WERI-Rb-1 (cell line): ENCODE data around the gene ADGRV1.
"Not testable (repeated sequence)": the region's sequence is repeated elsewhere in the genome, so short reads cannot be mapped to it uniquely, and the experiment has no call there.

ENCODE experiments used
- DNase-seq: peaks from one replicate; pipeline ENCODE4 v3.0.0-alpha.2; 2020
- H3K27ac ChIP-seq: fragments of 250-450 bp; sonication (Bioruptor Pico); 2 replicates; pipeline ENCODE4 v1.5.1; 2020; ENCODE audit warnings: mild to moderate bottlenecking, moderate library complexity
- H3K27me3 ChIP-seq: fragments of 250-450 bp; sonication (Bioruptor Pico); 2 replicates; pipeline ENCODE4 v1.5.1; 2021; ENCODE audit warnings: mild to moderate bottlenecking, low read depth, moderate library complexity; ENCODE audit not compliant: insufficient read depth, severe bottlenecking
- H3K36me3 ChIP-seq: fragments of 250-450 bp; sonication (Bioruptor Pico); 2 replicates; pipeline ENCODE4 v1.5.1; 2020; ENCODE audit warnings: mild to moderate bottlenecking, moderate library complexity
- H3K4me3 ChIP-seq: 2 replicates; pipeline ENCODE4 v1.5.1; 2011; ENCODE audit warnings: low read depth, mild to moderate bottlenecking, control low read depth, low read length
- H3K9me3 ChIP-seq: fragments of 250-450 bp; sonication (Bioruptor Pico); 2 replicates; pipeline ENCODE4 v1.5.1; 2021; ENCODE audit warnings: mild to moderate bottlenecking, moderate library complexity; ENCODE audit not compliant: severe bottlenecking
- CTCF ChIP-seq: IDR thresholded peaks from 2 replicates; pipeline ENCODE4 v1.5.1; 2011; ENCODE audit warnings: low read depth, mild to moderate bottlenecking, control low read depth, inconsistent platforms, low read length

ADGRV1 gene

GRCh38 chr5:90834711-90835110 lies 276.1 kb downstream of the ADGRV1 start:
- H3K36me3 ChIP-seq, result peaks cover 49% of the 10 kb centered on the region
- H3K27ac ChIP-seq, result no peak overlapping the region
- no peak overlapping the region for H3K4me3 ChIP-seq
- TF ChIP-seq CTCF, result no peak
- no peaks in the 10 kb centered on the region for H3K27me3 ChIP-seq
- no peaks in the 10 kb centered on the region for H3K9me3 ChIP-seq
- no peak for DNase-seq

- no peak for TF ChIP-seq CTCF
- DNase-seq, result no peak
- no peaks in the 10 kb centered on the region for H3K27me3 ChIP-seq
- H3K36me3 ChIP-seq, result peaks cover 16% of the 10 kb centered on the region
- no peak overlapping the region for H3K27ac ChIP-seq
- H3K9me3 ChIP-seq, result no peaks in the 10 kb centered on the region
- H3K4me3 ChIP-seq, result no peak overlapping the region
Measured at GRCh38 chr5:90843443-90843842, 284.8 kb downstream of the ADGRV1 start.

GRCh38 chr5:90844931-90845330 lies 286.3 kb downstream of the ADGRV1 start:
- Histone ChIP-seq H3K36me3 (peaks cover 30% of the 10 kb centered on the region), H3K27ac (no peak overlapping the region), H3K27me3 (no peaks in the 10 kb centered on the region), H3K4me3 (no peak overlapping the region), H3K9me3 (no peaks in the 10 kb centered on the region)
- no peak for DNase-seq
- TF ChIP-seq CTCF, result no peak

GRCh38 chr5:90845723-90846554 lies 287.3 kb downstream of the ADGRV1 start:
- no peaks in the 10 kb centered on the region for H3K27me3 ChIP-seq
- DNase-seq, result no peak
- no peak for TF ChIP-seq CTCF

GRCh38 chr5:90847606-90848005 lies 289.0 kb downstream of the ADGRV1 start:
- not testable (repeated sequence) for H3K27me3 ChIP-seq, H3K27ac ChIP-seq, H3K9me3 ChIP-seq, DNase-seq, H3K4me3 ChIP-seq
- peaks cover 20% of the 10 kb centered on the region for H3K36me3 ChIP-seq

More at GRCh38 chr5:90845723-90846554, 287.3 kb downstream of the ADGRV1 start:
- Histone ChIP-seq H3K4me3 (no peak overlapping the region), H3K36me3 (peaks cover 30% of the 10 kb centered on the region), H3K9me3 (no peaks in the 10 kb centered on the region), H3K27ac (no peak overlapping the region)

GRCh38 chr5:90849939-90850338 lies 291.3 kb downstream of the ADGRV1 start:
- no peak overlapping the region for H3K4me3 ChIP-seq
- H3K27me3 ChIP-seq, result no peaks in the 10 kb centered on the region
- H3K9me3 ChIP-seq, result no peaks in the 10 kb centered on the region
- no peak for TF ChIP-seq CTCF
- DNase-seq, result no peak
- no peak overlapping the region for H3K27ac ChIP-seq
- H3K36me3 ChIP-seq, result peaks cover 36% of the 10 kb centered on the region
